HUDEP-2 (cell line): Measurements from ENCODE around the gene COX14.
A peak's percentile ranks its signal among the peaks of the same experiment; 100 is the strongest.

Experiments used
- DNase-seq, 76 experiments: peaks; one replicate each; lab custom pipeline; 2025; ENCODE audit not compliant: unreplicated experiment in 76 of 76; lab: John Stamatoyannopoulos, UW

The COX14 gene

GRCh38 chr12:50084775-50085614 is 27.0 kb upstream of the COX14 start, which contains the start of gene SMARCD1:
TSS of gene SMARCD1 (plus strand) at chr12:50085342. CDS start at chr12:50085370, 28 bp downstream.
- DNase-seq, result peak in 73 of 76 experiments; percentile 24 to 89 (median 79)

DNA sequence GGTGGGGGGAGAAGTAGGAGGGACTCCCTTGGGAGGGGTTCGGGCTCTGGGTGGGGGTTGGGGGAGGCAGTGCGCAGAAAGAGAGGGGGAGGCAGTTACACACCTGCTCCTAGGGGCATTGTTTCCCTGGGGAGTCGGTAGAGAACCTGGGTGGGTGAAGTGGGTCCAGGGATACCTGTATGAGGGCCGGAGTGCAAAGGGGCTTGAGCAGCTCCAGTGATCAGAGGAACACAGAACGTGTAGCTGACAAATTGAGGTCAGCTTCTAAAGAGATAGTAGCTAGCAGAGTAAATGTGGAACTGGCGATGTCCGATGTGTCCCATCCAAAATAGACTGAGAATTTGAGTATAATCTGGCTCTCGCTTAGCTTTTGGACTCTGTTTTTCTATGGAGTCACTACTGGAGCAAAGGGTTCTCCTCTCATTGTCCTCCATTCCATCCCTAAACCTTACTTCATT is 26.4 kb upstream of the COX14 start:
- DNase-seq, result peak in 2 of 76 experiments; percentile 16 to 40

DNA sequence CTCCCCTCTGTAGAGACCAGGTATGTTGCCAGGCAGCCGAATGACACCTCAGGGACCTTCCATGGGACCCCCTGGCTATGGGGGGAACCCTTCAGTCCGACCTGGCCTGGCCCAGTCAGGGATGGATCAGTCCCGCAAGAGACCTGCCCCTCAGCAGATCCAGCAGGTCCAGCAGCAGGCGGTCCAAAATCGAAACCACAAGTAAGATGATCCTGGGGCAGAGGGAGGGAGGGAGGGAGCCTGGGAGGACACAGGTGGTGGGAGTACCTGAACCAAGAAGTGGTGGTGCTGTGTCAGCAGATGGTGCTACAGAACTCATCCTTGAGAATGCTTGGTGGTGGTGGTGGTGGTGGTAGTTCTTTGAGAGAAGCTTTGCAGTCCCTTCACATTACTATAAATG is 25.9 kb upstream of the COX14 start:
- no peak for DNase-seq

- DNase-seq, result no peak
These were observed 24.9 kb upstream of the COX14 start for GRCh38 chr12:50087151-50087550.

- DNase-seq, result no peak
These were observed 24.0 kb upstream of the COX14 start for GRCh38 chr12:50087995-50088394.

DNA sequence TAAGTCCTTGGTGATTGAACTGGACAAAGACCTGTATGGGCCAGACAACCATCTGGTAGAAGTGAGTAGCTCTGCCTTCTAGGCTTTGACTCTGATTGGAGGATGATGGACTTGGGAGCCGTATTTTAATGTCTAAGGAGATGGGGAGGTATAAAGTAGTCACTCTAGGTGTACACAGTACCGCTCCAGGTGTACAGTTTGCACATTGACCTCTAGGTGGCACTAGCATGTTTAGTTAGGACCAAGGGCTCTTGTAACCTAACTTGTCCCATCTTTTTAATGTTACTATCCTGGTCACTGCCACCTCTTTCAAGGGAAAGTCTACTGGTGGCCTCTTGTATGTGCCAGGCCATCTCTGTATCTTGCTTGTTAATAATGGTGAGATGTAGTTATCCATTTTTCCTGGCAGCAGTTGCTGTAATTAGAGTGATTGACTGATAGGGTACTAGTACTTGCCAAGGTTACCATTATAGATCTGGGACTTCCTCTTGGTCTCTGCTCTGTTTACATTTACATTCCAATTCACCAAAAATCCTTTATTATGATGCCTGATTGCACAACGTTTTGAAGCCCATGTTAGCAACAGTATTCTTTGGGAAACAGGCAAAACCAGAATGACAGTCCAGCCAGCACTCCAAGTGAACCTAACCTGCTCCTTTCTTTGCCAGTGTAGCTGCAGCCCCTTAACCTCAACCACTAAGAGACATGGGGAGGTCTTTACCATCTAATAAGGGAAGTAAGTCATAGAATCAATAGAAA is 23.3 kb upstream of the COX14 start:
- DNase-seq, result peak in 44 of 76 experiments; percentile 0 to 58 (median 23)

GRCh38 chr12:50089730-50090129 is 22.3 kb upstream of the COX14 start:
- DNase-seq, result no peak

- DNase-seq, result no peak
These were observed 21.6 kb upstream of the COX14 start for GRCh38 chr12:50090391-50090790.

GRCh38 chr12:50097952-50098351 is 14.1 kb upstream of the COX14 start:
- DNase-seq, result no peak

GRCh38 chr12:50099302-50100008 is 12.6 kb upstream of the COX14 start:
- DNase-seq, result no peak

DNA sequence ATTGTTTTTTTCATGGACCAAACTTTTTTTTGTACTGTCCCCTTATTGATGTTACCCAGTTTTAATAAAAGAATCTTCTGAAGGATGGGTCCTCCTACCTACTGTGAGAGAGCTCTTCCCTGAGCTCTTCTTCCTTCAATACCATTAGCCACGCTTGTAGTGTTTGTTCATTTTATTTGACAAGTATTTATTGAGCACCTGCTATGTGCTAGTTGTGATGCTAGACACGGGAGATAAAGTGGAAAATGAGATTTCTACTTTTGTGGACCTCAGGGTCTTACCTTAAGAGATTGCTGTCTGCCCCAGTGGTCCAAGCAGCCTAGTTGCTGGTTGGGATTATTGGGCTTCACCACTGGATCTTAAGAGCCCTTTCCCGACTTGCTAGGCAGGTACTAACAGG is 11.5 kb upstream of the COX14 start:
- DNase-seq, result no peak

DNA sequence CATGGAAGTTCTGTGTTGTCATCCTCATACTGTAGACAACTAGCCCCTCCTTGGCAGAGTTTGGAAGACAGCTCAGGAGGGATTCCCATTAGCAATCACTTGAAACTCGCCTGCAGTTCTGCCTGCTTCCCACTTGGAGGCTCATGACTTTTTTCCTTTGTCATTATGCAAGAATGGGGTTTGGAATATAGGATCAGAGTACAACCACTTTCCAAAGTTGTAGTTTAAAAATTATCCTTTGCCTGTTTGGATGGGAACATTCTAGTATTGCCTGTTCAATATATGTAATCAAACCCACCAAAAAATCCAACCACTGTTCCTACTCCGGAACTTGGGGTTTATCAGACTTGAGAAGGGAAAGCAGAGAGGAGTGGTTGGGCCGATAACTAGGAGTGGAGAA is 10.4 kb upstream of the COX14 start:
- peak in 2 of 76 experiments; percentile 11 to 14 for DNase-seq

DNA sequence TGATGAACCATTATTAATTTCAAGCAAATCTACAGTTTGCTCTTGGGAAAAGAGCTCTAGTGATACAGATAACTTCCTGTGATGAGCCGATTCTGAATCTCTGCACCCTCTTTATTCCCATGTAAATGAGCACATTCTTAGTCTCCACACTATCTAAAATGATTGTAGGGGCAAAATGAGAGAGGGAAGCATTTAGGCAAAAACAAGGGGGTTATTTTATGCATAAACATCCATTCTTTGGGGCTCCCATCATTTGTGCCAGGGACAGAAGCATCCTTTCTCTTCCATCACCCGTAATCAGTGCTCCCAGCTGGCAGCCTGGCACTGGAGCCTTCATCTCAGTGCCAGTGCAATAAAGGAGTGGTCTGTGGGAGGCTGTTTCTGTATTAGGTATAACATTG is 9.9 kb upstream of the COX14 start:
- DNase-seq, result no peak

GRCh38 chr12:50102646-50103309 is 9.3 kb upstream of the COX14 start:
- no peak for DNase-seq

- DNase-seq, result no peak
These were observed 8.7 kb upstream of the COX14 start for GRCh38 chr12:50103351-50103750.

DNA sequence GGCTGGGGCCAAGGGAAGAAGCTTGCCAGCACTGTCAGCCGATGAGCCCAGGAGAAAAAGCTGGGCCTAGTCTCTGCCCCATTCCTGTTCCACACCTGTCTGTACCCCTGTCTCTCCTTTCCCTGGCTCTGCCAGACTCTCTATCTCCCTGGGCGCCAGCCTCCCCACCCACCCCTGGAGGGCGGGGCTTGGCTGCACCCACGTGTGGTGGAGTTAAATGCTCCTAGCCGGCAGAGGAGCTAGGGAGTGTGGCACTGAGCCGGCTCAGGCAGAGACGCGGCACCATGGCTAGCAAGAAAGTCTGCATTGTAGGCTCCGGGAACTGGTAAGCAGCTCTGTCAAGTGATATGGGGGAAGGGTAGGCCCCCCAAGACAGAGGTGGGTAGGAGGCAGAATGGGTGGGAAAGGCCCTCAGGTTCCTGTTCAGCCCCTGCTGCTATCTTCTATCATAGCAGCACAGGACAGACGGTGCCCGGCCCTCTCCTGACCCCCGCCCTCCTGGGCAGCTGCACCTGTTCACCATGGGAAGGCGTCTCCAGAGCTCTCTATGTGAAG is 8.2 kb upstream of the COX14 start, which contains the start of gene GPD1:
Gene GPD1 (plus strand): TSS at position 242 of the 555 bp plus-strand sequence. CDS start 43 bp downstream, at position 285.
- DNase-seq, result peak in 71 of 76 experiments; percentile 6 to 78 (median 55)

DNA sequence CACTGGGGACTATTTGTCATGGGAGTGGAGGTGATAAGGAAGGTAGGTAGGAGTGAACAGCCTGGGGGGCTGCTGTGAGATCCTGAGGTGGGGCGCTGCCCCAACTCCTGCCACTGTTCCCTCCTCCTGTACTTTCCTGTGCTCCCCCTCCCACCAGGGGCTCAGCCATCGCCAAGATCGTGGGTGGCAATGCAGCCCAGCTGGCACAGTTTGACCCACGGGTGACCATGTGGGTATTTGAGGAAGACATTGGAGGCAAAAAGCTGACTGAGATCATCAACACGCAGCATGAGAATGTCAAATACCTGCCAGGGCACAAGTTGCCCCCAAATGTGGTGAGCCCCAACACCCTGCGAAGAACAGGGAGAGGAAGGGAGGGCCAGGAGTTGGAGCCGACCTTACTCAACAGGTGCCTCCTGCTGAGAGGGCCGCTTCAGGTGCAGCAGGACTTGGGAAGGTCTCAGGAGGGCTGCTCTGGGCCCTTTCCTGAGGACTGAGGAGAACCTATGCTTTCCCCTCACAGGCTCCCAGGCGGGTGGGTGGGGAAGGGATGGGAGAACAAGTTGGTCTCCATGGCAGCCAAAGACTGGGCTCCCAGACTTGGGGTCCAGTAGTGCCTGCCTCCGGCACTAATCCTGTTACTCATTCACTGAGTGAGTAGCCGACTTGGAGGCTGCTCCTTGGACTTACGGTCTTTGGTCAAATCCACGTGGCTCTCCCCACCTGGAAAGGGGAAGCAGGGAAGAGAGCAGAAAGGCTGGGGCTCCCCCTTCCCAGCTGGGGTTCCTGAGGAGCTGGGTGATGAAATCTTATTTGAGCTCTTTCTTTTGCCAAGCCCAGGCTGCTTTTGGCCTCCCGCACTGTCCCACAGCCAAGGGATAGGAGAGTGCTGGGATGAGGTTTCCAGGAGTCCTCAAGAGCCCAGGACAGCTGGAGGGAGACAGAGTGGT is 7.3 kb upstream of the COX14 start:
- DNase-seq, result no peak

- DNase-seq, result no peak
These were observed 6.1 kb upstream of the COX14 start for GRCh38 chr12:50105913-50106450.

GRCh38 chr12:50106907-50107306 is 5.1 kb upstream of the COX14 start:
- DNase-seq, result no peak
